BLaER1 treated with 17β-estradiol and CSF1 and Interleukin-3, amounts not matched to agents 10 nM and 100 nM (cell line): ENCODE results near the gene CRAMP1.

Experiments used
- H3K27ac ChIP-seq, 11 experiments: shearing (Covaris generic); formaldehyde crosslinking; 2 replicates each; pipeline ENCODE4 v1.8.1; 2022
- H3K27me3 ChIP-seq, 11 experiments: shearing (Covaris generic); formaldehyde crosslinking; 2 replicates each; pipeline ENCODE4 v1.8.1; 2022
- H3K36me3 ChIP-seq, 11 experiments: shearing (Covaris generic); formaldehyde crosslinking; 2 replicates each; pipeline ENCODE4 v1.8.1; 2022
- H3K4me1 ChIP-seq, 10 experiments: shearing (Covaris generic); formaldehyde crosslinking; 2 replicates each; pipeline ENCODE4 v1.8.1; 2022
- H3K4me2 ChIP-seq, 11 experiments: shearing (Covaris generic); formaldehyde crosslinking; 2 replicates each; pipeline ENCODE4 v1.8.1; 2022
- H3K4me3 ChIP-seq, 10 experiments: shearing (Covaris generic); formaldehyde crosslinking; 2 replicates each; pipeline ENCODE4 v1.8.1; 2022
- H3K9ac ChIP-seq, 11 experiments: shearing (Covaris generic); formaldehyde crosslinking; 2 replicates each; pipeline ENCODE4 v1.8.1; 2022
- H3K9me3 ChIP-seq, 11 experiments: shearing (Covaris generic); formaldehyde crosslinking; replicated peaks in 1 of 11; 2 replicates each; pipeline ENCODE4 v1.8.1; 2022
- H4K20me1 ChIP-seq, 11 experiments: shearing (Covaris generic); formaldehyde crosslinking; 2 replicates each; pipeline ENCODE4 v1.8.1; 2022
- Cebpa-rat ChIP-seq, 11 experiments: shearing (Covaris generic); IDR thresholded peaks; 2 replicates each; pipeline ENCODE4 v1.8.1; 2022

CRAMP1 gene

DNA sequence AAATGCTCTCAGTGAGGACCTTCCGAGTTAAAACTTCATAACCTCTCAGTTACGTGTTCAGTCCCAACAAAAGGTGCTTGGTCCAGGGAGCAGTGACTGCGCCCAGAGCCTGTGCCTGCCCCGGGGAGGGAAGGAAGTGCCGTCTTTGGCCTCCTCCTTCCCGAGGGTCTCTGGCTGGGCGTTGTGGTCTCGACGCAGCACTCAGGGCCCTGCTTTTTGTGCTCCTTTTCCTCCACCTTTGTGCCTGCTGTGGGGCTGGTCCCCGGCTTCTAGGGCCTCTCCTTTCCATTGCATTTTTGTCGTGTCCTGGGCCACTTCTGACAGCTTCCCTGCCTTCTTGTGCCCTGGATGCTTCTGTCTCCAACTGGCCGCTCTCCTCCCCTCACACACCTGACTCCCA, 29.1 kb downstream of the CRAMP1 start:
- H3K36me3 ChIP-seq: peaks cover 74 to 96% (median 89%) of the 10 kb centered on the region in 11 experiments
- no peak for TF ChIP-seq Cebpa-rat (IDR thresholded peaks at IDR 0.05)

DNA sequence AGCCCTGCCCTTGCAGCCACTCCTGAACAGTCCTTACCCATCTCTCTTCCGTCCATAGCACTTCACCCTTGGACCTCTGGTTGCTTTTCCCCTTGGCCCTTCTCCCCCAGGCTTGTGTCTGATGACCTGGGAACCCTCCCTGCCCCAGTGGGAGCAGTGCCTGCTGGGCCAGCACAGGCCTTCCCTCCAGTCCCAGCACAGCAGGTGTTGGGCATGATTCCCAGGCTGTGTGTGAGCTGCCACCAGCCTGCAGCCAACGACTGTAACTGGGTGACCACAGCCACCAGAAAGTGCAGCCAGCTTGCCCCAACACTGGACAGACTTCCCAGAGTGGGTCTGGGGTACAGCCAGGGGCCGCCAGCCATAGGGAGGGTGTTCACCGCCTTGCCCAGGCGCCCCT, 30.0 kb downstream of the CRAMP1 start:
- Histone ChIP-seq H3K4me1 (peaks cover 52 to 96% (median 80%) of the 10 kb centered on the region in 10 experiments), H3K9ac (no peak overlapping the region; a peak in 1 of 22 replicates), H3K27ac (peak overlapping the region in 3 of 11 experiments; percentile 20 to 68 (median 43); a peak in 3 of 22 replicates), H3K27me3 (no peaks in the 10 kb centered on the region), H3K9me3 (no peaks in the 10 kb centered on the region), H3K36me3 (peaks cover 68 to 95% (median 82%) of the 10 kb centered on the region in 11 experiments), H3K4me2 (peak overlapping the region in 5 of 11 experiments; percentile 80 to 89 (median 83); a peak in 7 of 22 replicates), H3K4me3 (no peak overlapping the region), H4K20me1 (peaks cover 0 to 67% (median 2%) of the 10 kb centered on the region in 11 experiments; a peak in 10 of 22 replicates)
- no peak for TF ChIP-seq Cebpa-rat (IDR thresholded peaks at IDR 0.05)

More for the DNA sequence above, 29.1 kb downstream of the CRAMP1 start:
- Histone ChIP-seq H3K4me1 (peaks cover 43 to 87% (median 71%) of the 10 kb centered on the region in 10 experiments), H3K27me3 (no peaks in the 10 kb centered on the region), H4K20me1 (peaks cover 0 to 68% (median 11%) of the 10 kb centered on the region in 11 experiments; a peak in 12 of 22 replicates), H3K27ac (peak overlapping the region in 7 of 11 experiments; percentile 19 to 68 (median 44); a peak in 11 of 22 replicates), H3K9me3 (no peaks in the 10 kb centered on the region), H3K4me2 (peak overlapping the region; percentile 76 to 96 (median 83); a peak in 20 of 22 replicates), H3K4me3 (no peak overlapping the region), H3K9ac (peak overlapping the region in 4 of 11 experiments; percentile 10 to 53 (median 34); a peak in 3 of 22 replicates)

DNA sequence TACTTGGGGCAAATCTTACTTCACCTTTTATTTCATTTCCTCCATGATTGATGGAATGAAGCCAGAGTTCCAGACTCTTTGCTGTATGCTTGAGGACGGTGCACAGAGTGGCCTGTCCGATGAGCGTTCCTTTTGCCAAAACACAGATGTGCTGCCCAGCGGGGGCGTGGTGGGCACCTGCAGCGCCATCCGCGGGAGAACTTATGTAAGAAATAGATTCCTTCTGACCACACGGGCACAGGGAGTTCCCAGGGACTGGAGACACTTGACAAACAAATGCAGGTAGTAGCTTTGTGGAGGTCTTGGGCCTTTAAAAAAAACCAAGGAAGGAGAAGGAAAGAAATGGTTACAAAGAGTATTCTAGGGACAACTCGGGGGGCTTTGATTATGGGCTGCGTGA, 30.6 kb downstream of the CRAMP1 start:
- Histone ChIP-seq H3K4me1 (peaks cover 58 to 96% (median 86%) of the 10 kb centered on the region in 10 experiments), H3K36me3 (peaks cover 62 to 89% (median 76%) of the 10 kb centered on the region in 11 experiments)
- TF ChIP-seq Cebpa-rat (IDR thresholded peaks at IDR 0.05): no peak

DNA sequence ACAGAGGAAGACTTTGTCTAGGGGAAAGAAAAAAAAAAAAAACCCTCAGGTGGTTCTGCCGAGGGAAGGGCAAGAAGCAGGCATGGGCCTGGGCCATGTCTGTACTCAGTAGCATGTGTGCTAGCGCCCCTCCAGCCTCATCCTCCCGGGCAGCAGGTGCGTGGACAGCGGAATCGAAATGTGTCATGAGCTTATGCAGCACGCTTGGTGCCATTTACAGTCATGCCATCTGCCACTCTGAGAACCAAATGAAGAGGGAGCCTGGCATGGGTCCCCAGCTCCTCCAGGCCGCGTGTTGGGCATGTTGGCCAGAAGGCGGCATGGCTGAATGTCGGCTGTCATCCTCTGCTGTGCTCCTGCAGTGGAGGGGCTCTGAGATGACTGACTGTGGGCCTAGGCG, 31.4 kb downstream of the CRAMP1 start:
- H3K36me3 ChIP-seq: peaks cover 55 to 81% (median 69%) of the 10 kb centered on the region in 11 experiments
- peaks cover 0 to 53% (median 0%) of the 10 kb centered on the region in 11 experiments; a peak in 7 of 22 replicates for H4K20me1 ChIP-seq
- no peak overlapping the region for H3K9ac ChIP-seq
- peaks cover 63 to 96% (median 88%) of the 10 kb centered on the region in 10 experiments for H3K4me1 ChIP-seq
- no peak overlapping the region for H3K4me3 ChIP-seq
- H3K4me2 ChIP-seq: peak overlapping the region in 2 of 11 experiments; percentile 63 to 77; a peak in 2 of 22 replicates
- TF ChIP-seq Cebpa-rat (IDR thresholded peaks at IDR 0.05): no peak
- no peaks in the 10 kb centered on the region for H3K27me3 ChIP-seq
- H3K27ac ChIP-seq: no peak overlapping the region
- peaks cover 0 to 3% (median 0%) of the 10 kb centered on the region in 11 experiments; a peak in 2 of 22 replicates for H3K9me3 ChIP-seq

More for the DNA sequence above, 30.6 kb downstream of the CRAMP1 start:
- Histone ChIP-seq H3K4me3 (no peak overlapping the region), H4K20me1 (peaks cover 0 to 61% (median 0%) of the 10 kb centered on the region in 11 experiments; a peak in 8 of 22 replicates), H3K27me3 (no peaks in the 10 kb centered on the region), H3K27ac (peak overlapping the region in 1 of 11 experiments; percentile 68; a peak in 1 of 22 replicates), H3K9ac (no peak overlapping the region), H3K9me3 (no peaks in the 10 kb centered on the region), H3K4me2 (peak overlapping the region in 4 of 11 experiments; percentile 81 to 89 (median 86); a peak in 3 of 22 replicates)

DNA sequence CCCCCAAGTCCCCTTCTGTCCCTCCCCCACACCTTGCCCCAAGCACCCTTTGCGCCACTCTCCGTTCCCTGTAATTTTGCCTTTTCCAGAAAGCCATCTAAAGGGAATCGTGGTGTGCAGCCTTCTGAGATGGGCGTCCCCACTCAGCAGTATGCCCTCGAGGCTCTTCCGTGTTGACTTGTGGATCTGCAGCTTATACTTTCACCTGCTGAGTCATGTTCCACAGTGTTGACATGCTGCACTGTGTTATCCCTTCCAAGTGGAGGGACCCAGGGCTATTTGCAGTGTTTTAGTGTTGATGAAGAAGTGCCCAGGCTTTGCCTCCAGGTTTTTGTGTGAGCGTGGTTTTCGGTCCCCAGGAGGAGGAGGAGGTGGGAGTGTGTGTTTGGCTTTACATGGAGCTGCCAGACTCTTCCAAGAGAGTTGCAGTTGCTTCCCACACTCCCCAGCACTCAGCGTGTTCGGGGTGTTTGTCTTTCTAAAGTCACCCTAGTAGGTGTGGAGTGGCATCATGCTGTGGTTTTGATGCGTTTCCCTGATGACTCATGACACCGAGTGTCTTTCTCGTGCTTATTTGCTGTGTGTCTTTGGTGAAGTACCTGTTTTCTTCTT, 33.9 kb downstream of the CRAMP1 start:
- Histone ChIP-seq H3K9me3 (peaks cover 0 to 12% (median 0%) of the 10 kb centered on the region in 11 experiments; a peak in 4 of 22 replicates), H3K27me3 (no peaks in the 10 kb centered on the region), H3K4me1 (peaks cover 47 to 89% (median 80%) of the 10 kb centered on the region in 10 experiments), H3K9ac (peak overlapping the region in 8 of 11 experiments; percentile 4 to 76 (median 46); a peak in 10 of 22 replicates), H4K20me1 (peaks cover 0 to 44% (median 0%) of the 10 kb centered on the region in 11 experiments; a peak in 6 of 22 replicates), H3K36me3 (peaks cover 47 to 76% (median 61%) of the 10 kb centered on the region in 11 experiments), H3K4me2 (peak overlapping the region; percentile 66 to 81 (median 75)), H3K27ac (peak overlapping the region in 10 of 11 experiments; percentile 4 to 89 (median 78); a peak in 17 of 22 replicates), H3K4me3 (no peak overlapping the region)
- TF ChIP-seq Cebpa-rat (IDR thresholded peaks at IDR 0.05): no peak

DNA sequence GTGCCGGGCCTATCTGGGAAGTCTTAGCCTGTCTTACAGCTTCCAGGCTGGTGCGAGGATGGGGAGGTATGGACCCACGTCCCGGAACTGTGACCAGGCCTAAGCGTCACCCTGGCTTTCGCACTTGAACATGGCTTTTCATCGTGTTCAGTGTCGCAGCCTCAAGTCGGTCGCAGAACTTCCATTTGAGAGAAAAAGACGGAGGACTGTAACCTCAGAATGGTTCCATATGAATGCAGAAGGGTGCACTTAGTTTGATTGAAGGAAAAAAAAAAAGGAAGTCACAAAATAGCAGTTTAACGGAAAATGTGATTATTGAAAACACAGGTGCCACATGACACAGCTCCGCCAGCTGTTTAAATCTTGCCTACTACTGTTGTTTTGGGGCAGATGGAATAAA, 35.7 kb downstream of the CRAMP1 start:
- H3K27ac ChIP-seq: peak overlapping the region; percentile 50 to 89 (median 78)
- peak overlapping the region; percentile 66 to 81 (median 75) for H3K4me2 ChIP-seq
- no peak for TF ChIP-seq Cebpa-rat (IDR thresholded peaks at IDR 0.05)
- peaks cover 0 to 12% (median 0%) of the 10 kb centered on the region in 11 experiments; a peak in 4 of 22 replicates for H3K9me3 ChIP-seq
- H3K4me3 ChIP-seq: no peak overlapping the region; a peak in 1 of 20 replicates
- no peaks in the 10 kb centered on the region for H3K27me3 ChIP-seq
- peak overlapping the region; percentile 18 to 76 (median 61); a peak in 20 of 22 replicates for H3K9ac ChIP-seq
- peaks cover 42 to 71% (median 65%) of the 10 kb centered on the region in 10 experiments for H3K4me1 ChIP-seq
- H4K20me1 ChIP-seq: peaks cover 0 to 36% (median 0%) of the 10 kb centered on the region in 11 experiments; a peak in 5 of 22 replicates
- peaks cover 47 to 76% (median 61%) of the 10 kb centered on the region in 11 experiments for H3K36me3 ChIP-seq

DNA sequence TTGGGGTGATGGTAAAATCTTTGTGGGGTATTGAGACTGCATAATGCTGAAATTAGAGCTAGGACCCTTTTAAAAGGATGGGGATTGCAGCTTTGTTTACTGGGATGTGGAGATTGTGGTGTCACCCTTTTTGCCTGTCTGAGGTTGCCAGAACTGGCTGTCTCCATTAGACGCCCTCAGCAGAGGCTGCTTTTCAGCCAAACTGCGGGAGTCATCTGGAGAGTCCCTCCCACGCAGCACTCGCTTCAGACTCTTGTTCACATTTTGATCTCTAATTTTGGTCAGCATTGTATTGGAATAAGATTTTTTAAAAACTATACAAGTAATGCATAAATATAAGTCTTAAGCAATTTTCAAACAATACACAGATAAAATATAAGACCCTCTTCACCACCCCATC, 38.0 kb downstream of the CRAMP1 start:
- Histone ChIP-seq H3K4me3 (no peak overlapping the region), H3K4me1 (peaks cover 51 to 65% (median 59%) of the 10 kb centered on the region in 10 experiments), H4K20me1 (peaks cover 0 to 26% (median 0%) of the 10 kb centered on the region in 11 experiments; a peak in 5 of 22 replicates), H3K4me2 (peak overlapping the region in 4 of 11 experiments; percentile 9 to 77 (median 70); a peak in 5 of 22 replicates), H3K36me3 (peaks cover 41 to 76% (median 60%) of the 10 kb centered on the region in 11 experiments), H3K27ac (peak overlapping the region in 5 of 11 experiments; percentile 23 to 89 (median 85); a peak in 7 of 22 replicates), H3K9ac (no peak overlapping the region), H3K27me3 (no peaks in the 10 kb centered on the region), H3K9me3 (peaks cover 0 to 12% (median 0%) of the 10 kb centered on the region in 11 experiments; a peak in 4 of 22 replicates)
- no peak for TF ChIP-seq Cebpa-rat (IDR thresholded peaks at IDR 0.05)

DNA sequence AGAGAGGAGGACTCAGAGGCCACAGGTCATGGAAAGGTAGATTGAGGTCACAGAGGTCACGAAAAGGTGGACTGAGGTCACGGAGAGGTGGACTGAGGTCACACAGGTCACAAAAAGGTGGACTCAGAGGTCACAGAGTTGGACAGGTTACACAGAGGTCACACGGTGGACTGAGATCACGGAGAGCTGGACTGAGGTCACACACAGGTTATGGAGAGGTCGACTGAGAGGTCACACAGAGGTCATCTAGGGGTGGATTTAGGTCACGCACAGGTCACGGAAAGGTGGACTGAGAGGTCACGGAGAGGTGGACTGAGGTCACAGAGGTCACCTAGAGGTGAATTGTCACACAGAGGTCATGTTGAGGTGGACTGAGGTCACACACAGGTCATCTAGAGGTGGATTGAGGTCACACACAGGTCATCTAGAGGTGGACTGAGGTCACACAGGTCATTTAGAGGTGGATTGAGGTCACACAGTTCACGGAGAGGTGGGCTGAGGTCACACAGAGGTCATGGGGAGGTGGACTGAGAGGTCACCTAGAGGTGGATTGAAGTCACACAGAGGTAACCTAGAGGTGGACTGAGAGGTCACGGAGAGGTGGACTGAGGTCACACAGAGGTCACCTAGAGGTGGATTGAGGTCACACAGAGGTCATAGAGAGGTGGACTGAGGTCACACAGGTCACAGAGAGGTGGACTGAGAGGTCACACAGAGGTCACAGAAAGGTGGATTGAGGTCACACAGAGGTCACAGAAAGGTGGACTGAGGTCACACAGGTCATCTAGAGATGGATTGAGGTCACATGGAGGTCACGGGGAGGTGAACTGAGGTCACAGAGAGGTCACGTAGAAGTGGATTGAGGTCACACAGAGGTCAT, 39.2 kb downstream of the CRAMP1 start:
- TF ChIP-seq Cebpa-rat (IDR thresholded peaks at IDR 0.05): no peak
- peaks cover 53 to 77% (median 62%) of the 10 kb centered on the region in 11 experiments for H3K36me3 ChIP-seq
- no peaks in the 10 kb centered on the region for H3K27me3 ChIP-seq

More for the DNA sequence above, 39.2 kb downstream of the CRAMP1 start:
- no peak overlapping the region for H3K4me3 ChIP-seq
- peaks cover 44 to 56% (median 51%) of the 10 kb centered on the region in 10 experiments for H3K4me1 ChIP-seq
- H3K27ac ChIP-seq: peak overlapping the region in 8 of 11 experiments; percentile 11 to 56 (median 38); a peak in 12 of 22 replicates
- peaks cover 0 to 12% (median 0%) of the 10 kb centered on the region in 11 experiments; a peak in 4 of 22 replicates for H3K9me3 ChIP-seq
- peak overlapping the region in 1 of 11 experiments; percentile 13; a peak in 3 of 22 replicates for H3K9ac ChIP-seq
- peaks cover 0 to 27% (median 0%) of the 10 kb centered on the region in 11 experiments; a peak in 7 of 22 replicates for H4K20me1 ChIP-seq
- no peak overlapping the region for H3K4me2 ChIP-seq
